ENCODE measurements around the gene CHD9NB. TPM values are rescaled to one million over a fixed set of nuclear protein-coding genes. Genes with fewer than 3 reads are reported as not detected.

The CHD9NB gene
- polyA plus RNA-seq, 6 donors from 2014 or later, result 0.16 TPM; not detected in 5

DNA sequence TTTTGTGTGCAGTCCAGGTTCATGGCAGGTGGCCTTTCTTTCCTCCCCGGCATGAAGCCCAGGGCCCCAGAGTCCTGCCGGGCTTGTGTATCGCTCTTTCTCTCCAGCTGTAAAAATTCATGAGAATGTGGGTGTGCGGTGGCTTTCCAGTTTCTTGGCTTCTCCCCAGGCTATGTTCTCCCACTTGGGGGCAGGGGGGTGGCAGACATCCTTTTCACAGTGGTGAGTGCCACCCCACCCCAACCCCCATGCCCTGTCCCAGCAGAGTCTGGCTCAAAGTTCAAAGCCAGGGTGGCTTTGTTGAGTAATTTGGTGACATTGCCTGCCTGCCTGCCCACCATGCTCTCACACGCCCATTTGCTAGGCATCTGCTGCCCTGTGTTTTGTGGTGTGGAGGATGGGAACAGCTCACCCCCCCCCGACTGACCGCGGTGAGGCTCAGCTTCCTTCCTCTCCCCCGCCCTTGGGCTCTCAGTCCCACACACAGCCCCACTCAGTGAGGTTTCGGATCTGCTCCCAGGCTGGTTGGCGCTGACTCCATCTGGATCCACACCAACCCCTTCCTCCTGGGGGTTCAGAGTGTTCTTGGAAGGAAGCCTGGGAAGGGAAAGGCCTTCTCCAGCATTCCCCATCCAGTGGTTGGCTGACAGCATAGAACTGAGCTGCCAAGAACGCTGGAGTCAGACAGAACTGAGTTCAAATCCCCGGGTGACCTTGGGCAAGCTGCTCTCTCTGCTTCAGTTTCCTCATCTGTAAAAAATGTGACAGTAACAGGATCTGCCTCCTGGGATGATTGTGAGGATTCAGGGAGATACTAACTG is 38.1 kb upstream of the CHD9NB start:
- peak overlapping the region; percentile 53 to 92 (median 82) for H3K4me3 Mint-ChIP-seq
- DNase-seq (no peak), ATAC-seq (ENCODE audit: low read depth in 2 of 2) (peak; percentile 31 to 56)
- H3K36me3 Mint-ChIP-seq, result no peaks in the 10 kb centered on the region
- H3K4me1 Mint-ChIP-seq, result peaks cover 57 to 70% (median 59%) of the 10 kb centered on the region in 3 donors
- no peaks in the 10 kb centered on the region for H3K27me3 Mint-ChIP-seq
- H3K27ac Mint-ChIP-seq, result peak overlapping the region; percentile 36 to 92 (median 86)
- no peaks in the 10 kb centered on the region for H3K9me3 Mint-ChIP-seq

DNA sequence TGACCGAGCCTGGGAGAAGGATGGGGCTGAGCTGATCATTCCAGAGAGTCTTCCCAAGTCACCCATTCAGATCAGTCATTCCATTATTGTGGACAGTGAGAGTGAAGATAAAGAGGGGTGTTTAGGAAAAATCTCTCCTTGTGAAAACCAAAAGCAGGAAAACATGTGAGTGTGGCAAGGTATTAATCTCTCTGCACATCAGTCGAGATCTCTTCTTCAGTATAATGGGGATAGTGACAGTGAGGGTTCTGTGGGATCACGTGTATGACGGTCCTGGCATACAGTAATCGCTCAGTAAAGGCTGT is 37.5 kb upstream of the CHD9NB start:
- no peaks in the 10 kb centered on the region for H3K9me3 Mint-ChIP-seq
- H3K27ac Mint-ChIP-seq, result peak overlapping the region; percentile 36 to 92 (median 86)
- peak overlapping the region; percentile 32 to 92 (median 78) for H3K4me3 Mint-ChIP-seq
- no peaks in the 10 kb centered on the region for H3K36me3 Mint-ChIP-seq
- ATAC-seq (ENCODE audit: low read depth in 2 of 2) (no peak), DNase-seq (no peak)
- no peaks in the 10 kb centered on the region for H3K27me3 Mint-ChIP-seq
- peaks cover 62 to 75% (median 63%) of the 10 kb centered on the region in 3 donors for H3K4me1 Mint-ChIP-seq

DNA sequence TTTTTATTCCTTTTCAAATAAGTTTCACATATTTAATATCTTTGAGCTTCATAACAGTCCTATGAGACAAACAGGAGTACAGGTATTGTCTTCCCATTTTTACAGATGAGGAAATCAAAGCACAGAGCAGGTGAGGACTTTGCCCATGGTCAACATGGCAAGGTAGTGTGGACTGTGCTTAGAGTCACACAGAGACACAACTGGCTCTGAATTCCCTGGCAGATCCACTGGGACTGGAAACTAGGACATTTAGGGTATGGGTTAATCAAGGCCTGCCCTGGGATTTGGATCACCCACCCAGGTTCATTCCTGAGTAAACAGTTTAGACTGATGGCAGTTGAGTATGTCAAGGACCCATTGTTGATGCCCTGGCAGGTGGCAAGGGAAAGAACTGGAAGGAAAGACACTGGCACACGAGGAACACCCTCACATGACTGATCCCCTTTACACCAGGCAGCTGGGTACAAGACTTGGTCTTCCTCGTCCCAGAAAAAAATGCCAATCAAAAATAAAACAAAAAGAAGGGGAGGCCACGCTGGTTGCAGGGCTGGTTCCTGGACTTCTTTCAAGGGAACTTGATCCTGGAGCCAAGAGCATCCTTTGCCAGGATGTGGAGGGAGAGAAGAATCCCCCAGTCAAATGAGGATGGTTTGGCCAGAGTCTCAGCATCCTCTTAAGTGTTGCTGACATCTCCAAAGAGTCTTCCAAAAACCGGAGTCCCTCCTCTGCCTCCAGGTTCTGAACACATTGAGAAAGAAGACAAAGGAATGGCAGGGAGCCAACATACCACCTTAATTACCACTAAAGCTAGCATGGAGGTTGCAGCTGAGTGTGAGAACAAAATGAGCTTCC is 37.0 kb upstream of the CHD9NB start:
- Mint-ChIP-seq H3K27me3 (no peaks in the 10 kb centered on the region), H3K36me3 (no peaks in the 10 kb centered on the region), H3K27ac (peak overlapping the region; percentile 5 to 92 (median 80)), H3K4me1 (peaks cover 58 to 71% (median 59%) of the 10 kb centered on the region in 3 donors), H3K4me3 (peak overlapping the region; percentile 6 to 92 (median 78)), H3K9me3 (no peaks in the 10 kb centered on the region)
- ATAC-seq (ENCODE audit: low read depth in 2 of 2), result no peak
- no peak for DNase-seq

DNA sequence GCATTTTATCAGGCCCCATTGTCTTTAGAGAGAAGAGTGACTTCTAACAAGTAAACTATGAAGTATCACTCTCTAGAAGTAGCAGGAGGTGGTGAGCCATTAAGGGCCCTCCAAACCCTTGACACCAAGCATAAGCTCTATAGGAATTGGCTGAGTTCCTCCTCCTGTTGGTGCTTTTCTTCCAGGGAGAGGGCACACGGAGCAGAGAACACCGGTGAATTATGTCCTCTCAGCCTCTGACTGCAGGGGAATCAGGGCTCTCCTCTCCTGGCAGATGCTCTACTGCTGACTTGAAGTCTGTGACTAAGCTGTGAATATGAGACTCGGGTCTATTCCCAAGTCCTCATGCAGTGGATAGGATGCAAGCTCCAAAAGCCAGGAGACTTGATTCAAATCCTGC is 34.4 kb upstream of the CHD9NB start:
- DNase-seq, result no peak
- peaks cover 49 to 56% (median 54%) of the 10 kb centered on the region in 3 donors for H3K4me1 Mint-ChIP-seq
- ATAC-seq (ENCODE audit: low read depth in 2 of 2), result no peak
- H3K27ac Mint-ChIP-seq, result peak overlapping the region in 2 of 6 donors; percentile 32 to 70
- H3K36me3 Mint-ChIP-seq, result peaks cover 5 to 9% of the 10 kb centered on the region in 2 donors
- no peak overlapping the region for H3K4me3 Mint-ChIP-seq
- H3K27me3 Mint-ChIP-seq, result no peaks in the 10 kb centered on the region
- H3K9me3 Mint-ChIP-seq, result no peaks in the 10 kb centered on the region

DNA sequence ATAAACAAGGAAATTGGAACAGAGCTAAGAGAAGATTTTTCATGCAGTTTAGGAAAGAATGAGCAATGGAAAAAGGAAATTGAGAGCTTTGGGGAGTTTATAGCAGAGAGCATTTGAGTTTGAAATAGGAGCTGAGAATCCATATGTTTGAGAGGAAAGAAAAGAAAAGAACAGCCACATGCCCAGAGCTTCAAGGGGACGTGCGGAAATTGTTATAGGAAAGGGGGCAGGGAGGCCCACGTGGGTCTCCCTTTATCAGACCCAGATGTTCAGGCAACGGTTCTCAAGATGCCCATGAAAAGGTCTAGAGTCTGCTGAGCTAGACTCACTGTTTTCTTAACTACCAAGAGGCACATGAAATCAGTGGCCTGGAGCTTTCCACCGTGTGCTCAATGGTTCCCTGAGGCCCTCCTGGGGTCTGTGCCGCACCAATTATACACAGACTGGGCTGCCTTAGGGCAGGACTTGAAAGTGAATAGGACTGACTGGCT is 33.3 kb upstream of the CHD9NB start:
- H3K27ac Mint-ChIP-seq, result peak overlapping the region in 3 of 6 donors; percentile 18 to 70 (median 44)

DNA sequence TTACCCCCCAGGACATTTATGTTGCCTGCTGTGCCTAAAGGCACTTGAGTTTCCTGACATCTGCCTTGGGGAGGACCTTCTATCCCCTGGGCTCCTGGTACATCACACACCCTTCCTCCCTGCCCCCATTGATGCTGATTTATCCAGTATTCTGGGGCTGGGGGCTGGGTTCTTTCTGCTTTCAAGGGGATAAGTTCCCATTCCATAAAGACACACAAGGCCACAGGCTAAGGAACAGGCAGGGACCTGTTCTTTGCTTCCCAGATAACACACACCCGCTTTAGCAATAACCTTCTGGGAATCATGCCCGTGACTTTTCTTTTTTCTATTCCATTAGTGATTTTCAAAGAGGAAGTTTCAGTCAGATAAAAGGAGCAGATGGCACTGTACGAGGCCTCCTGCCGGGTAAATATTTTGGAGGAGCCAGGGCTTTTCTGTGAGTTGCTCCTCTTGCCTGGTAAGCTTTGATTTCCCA is 32.7 kb upstream of the CHD9NB start:
- H3K27ac Mint-ChIP-seq, result peak overlapping the region in 5 of 6 donors; percentile 39 to 70 (median 65)

More for the DNA sequence above, 33.3 kb upstream of the CHD9NB start:
- no peaks in the 10 kb centered on the region for H3K9me3 Mint-ChIP-seq
- peaks cover 41 to 52% (median 47%) of the 10 kb centered on the region in 3 donors for H3K4me1 Mint-ChIP-seq
- ATAC-seq (ENCODE audit: low read depth in 2 of 2) (no peak), DNase-seq (no peak)
- peaks cover 5 to 9% of the 10 kb centered on the region in 2 donors for H3K36me3 Mint-ChIP-seq
- H3K27me3 Mint-ChIP-seq, result no peaks in the 10 kb centered on the region
- no peak overlapping the region for H3K4me3 Mint-ChIP-seq

DNA sequence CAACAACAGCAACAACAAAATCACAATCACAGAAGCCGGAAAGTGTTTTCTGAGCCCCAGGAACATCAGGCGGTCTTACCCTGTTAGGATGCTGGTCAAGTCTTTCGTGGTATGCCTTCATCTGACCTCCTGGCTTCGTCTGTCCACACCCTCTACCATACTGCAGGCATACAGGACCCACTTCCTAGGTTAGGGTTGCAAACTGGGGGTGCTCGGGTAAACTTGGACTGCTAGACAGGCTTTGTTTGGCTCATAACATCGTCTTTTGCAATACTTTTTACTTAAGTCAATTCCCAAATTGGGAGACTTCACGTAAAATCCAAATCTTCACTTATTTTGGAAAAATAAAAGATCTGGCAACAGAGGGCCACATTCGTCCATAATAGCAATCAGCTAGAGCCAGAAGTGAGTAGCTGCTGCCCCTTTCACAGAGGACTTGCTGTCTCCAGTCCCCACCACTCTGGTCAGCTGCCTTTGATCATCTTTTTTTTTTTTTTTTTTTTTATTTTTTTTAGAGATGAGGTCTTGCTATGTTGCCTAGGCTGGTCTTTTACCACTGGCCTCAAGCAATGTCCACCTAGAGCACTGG is 32.1 kb upstream of the CHD9NB start:
- H3K27me3 Mint-ChIP-seq, result no peaks in the 10 kb centered on the region
- H3K4me3 Mint-ChIP-seq, result no peak overlapping the region
- H3K36me3 Mint-ChIP-seq, result peaks cover 5 to 9% of the 10 kb centered on the region in 2 donors
- no peaks in the 10 kb centered on the region for H3K9me3 Mint-ChIP-seq
- H3K4me1 Mint-ChIP-seq, result peaks cover 34 to 46% (median 46%) of the 10 kb centered on the region in 3 donors
- ATAC-seq (ENCODE audit: low read depth in 2 of 2) (no peak), DNase-seq (no peak)
- peak overlapping the region in 2 of 6 donors; percentile 70 to 81 for H3K27ac Mint-ChIP-seq

More for the DNA sequence above, 32.7 kb upstream of the CHD9NB start:
- DNase-seq, result no peak
- Mint-ChIP-seq H3K27me3 (no peaks in the 10 kb centered on the region), H3K4me3 (peak overlapping the region in 2 of 8 donors; percentile 6 to 8), H3K4me1 (peaks cover 39 to 52% (median 47%) of the 10 kb centered on the region in 3 donors), H3K9me3 (no peaks in the 10 kb centered on the region), H3K36me3 (peaks cover 5 to 9% of the 10 kb centered on the region in 2 donors)
- ATAC-seq (ENCODE audit: low read depth in 2 of 2), result no peak

DNA sequence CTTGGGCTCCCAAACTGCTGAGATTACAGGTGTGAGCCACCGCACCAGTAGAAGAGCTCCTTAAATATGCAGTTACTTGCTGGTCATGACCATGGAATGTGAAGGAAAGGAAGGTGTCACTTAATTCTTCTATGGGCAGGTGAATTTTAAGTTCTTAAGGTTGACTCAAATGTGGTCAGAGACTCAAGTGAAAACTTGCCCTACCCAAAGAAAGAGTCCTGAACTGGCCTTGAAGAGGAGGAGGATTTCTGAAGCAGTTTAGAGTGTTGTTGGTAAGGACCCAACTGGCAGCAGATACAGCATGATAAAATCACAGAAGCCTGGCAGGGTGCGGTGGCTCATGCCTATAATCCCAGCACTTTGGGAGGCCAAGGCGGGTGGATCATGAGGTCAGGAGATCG is 31.4 kb upstream of the CHD9NB start:
- Mint-ChIP-seq H3K9me3 (no peaks in the 10 kb centered on the region), H3K36me3 (peaks cover 5 to 9% of the 10 kb centered on the region in 2 donors), H3K27ac (peak overlapping the region in 3 of 6 donors; percentile 42 to 81 (median 69)), H3K4me1 (peaks cover 28 to 44% (median 39%) of the 10 kb centered on the region in 3 donors), H3K4me3 (no peak overlapping the region), H3K27me3 (no peaks in the 10 kb centered on the region)
- ATAC-seq (ENCODE audit: low read depth in 2 of 2) (no peak), DNase-seq (no peak)

DNA sequence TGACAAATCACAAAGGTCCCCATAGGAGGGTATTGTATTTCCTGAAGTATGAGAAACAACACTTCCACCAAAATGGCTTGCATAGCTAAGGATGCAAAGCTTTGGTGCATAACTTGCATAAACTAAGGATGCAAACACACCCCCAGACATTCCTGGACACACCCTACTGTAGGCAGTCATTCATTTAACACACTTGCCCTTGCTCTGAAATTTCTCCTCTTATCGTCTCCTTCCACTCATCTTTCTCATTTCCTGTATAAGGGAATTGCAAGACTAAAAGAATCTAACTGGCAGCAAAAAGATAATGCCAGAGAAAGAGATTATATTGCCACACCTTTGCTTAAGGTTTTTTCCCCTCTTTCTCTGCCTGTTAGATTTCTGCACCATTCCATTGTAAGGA is 30.4 kb upstream of the CHD9NB start:
- Mint-ChIP-seq H3K27ac (peak overlapping the region in 2 of 6 donors; percentile 42 to 85), H3K4me3 (no peak overlapping the region), H3K9me3 (no peaks in the 10 kb centered on the region), H3K36me3 (peaks cover 5 to 17% of the 10 kb centered on the region in 2 donors), H3K27me3 (no peaks in the 10 kb centered on the region), H3K4me1 (peaks cover 28 to 53% (median 45%) of the 10 kb centered on the region in 3 donors)
- ATAC-seq (ENCODE audit: low read depth in 2 of 2), result no peak
- no peak for DNase-seq

DNA sequence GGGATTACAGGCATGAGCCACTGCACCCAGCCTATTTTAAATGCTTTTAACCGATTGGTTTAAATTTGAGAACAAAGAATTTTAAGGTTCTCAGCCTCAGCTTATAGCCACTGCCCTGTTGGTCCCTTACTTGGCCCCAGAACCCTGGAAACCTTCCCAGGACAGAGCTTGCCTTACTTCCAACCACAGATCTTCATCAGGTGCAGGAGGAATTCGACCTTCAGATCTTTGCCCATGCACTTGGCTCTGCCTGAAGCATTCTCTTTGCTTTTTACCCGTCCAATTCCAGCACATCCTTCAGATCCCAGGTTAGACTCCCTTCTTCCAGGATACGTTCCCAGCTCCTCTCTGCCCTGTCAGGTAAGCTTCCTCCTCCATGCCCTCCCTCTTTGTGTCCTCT is 29.8 kb upstream of the CHD9NB start:
- Mint-ChIP-seq H3K9me3 (no peaks in the 10 kb centered on the region), H3K27me3 (no peaks in the 10 kb centered on the region), H3K4me1 (peaks cover 28 to 58% (median 51%) of the 10 kb centered on the region in 3 donors), H3K36me3 (peaks cover 5 to 21% of the 10 kb centered on the region in 2 donors), H3K4me3 (no peak overlapping the region), H3K27ac (peak overlapping the region in 2 of 6 donors; percentile 42 to 93)
- no peak for ATAC-seq (ENCODE audit: low read depth in 2 of 2)
- DNase-seq, result no peak

DNA sequence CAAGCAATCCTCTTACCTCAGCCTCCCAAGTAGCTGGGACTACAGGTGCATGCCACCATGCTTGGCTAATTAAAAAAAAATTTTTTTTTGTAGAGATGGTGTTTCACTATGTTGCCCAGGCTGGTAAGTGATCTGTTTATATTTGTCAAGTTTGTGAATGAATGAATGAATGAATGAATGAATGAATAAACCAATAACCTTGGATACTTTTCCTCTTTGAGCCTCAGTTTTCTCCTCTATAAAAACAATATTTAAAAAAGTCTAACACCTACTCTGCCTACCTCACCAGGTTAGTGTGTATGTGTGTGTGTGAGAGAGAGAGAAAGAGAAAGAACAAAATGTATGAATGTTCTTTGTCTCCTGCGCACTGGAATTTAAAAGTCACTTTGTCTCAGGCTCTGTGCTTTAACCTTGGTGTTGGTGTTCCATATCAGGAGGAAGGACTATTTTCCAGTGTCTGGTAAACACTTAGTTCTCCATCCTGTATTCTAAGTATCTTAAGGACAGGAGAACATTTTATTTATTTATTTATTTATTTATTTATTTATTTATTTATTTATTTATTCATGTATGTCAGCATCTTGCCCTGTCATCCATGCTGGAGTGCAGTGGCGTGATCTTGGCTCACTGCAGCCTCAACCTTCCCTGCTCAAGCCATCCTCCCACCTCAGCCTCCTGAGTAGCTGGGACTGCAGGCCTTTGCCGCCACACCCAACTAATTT is 29.1 kb upstream of the CHD9NB start:
- no peak for DNase-seq
- H3K4me1 Mint-ChIP-seq, result peaks cover 25 to 58% (median 49%) of the 10 kb centered on the region in 3 donors

DNA sequence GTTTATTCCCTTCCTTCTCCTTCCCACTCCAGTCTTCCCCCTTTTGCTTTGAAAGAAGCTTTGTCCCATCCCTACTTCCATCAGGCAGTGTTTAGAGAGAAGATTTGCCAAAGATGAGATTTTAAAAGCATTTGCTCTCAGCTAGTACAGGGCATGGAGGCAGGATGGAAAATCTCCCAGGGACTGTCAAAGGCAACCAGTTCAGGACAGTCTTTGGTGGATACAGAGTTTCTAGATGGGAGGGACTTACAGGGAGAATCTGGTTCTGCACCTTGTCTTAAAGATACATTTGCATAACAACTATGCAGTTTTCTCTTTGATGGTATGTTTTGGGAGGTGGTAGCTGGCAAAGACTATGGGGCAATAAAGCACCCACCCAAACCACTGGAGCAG is 28.3 kb upstream of the CHD9NB start:
- H3K4me1 Mint-ChIP-seq, result peaks cover 23 to 58% (median 45%) of the 10 kb centered on the region in 3 donors
- DNase-seq, result no peak
- no peak overlapping the region for H3K4me3 Mint-ChIP-seq
- no peaks in the 10 kb centered on the region for H3K9me3 Mint-ChIP-seq
- no peaks in the 10 kb centered on the region for H3K27me3 Mint-ChIP-seq
- H3K27ac Mint-ChIP-seq, result no peak overlapping the region
- ATAC-seq (ENCODE audit: low read depth in 2 of 2), result no peak
- H3K36me3 Mint-ChIP-seq, result peaks cover 5 to 21% of the 10 kb centered on the region in 2 donors

More for the DNA sequence above, 29.1 kb upstream of the CHD9NB start:
- Mint-ChIP-seq H3K4me3 (no peak overlapping the region), H3K9me3 (no peaks in the 10 kb centered on the region), H3K36me3 (peaks cover 5 to 21% of the 10 kb centered on the region in 2 donors), H3K27me3 (no peaks in the 10 kb centered on the region), H3K27ac (peak overlapping the region in 1 of 6 donors; percentile 69)
- ATAC-seq (ENCODE audit: low read depth in 2 of 2), result no peak
